K562 (cell line): ENCODE results near the gene LHB. TPM values are rescaled to one million over a fixed set of nuclear protein-coding genes. Genes with fewer than 3 reads are reported as not detected.

Experiments used
- ATF3 ChIP-seq, 2 experiments: fragments of 450-650 bp in 1 of 2; sonication (generic) in 1 of 2; formaldehyde crosslinking in 1 of 2; IDR thresholded peaks in 1 of 2; conservative IDR thresholded peaks in 1 of 2; 2 replicates each; pipeline versions ENCODE4 v1.6.1 to v1.8.1; 2016 to 2023; ENCODE audit warnings: mild to moderate bottlenecking in 2 of 2, moderate library complexity in 2 of 2, inconsistent platforms in 1 of 2, missing genetic modification reagents in 1 of 2
- BCOR ChIP-seq: fragments of 450-650 bp; IDR thresholded peaks from 2 replicates; pipeline ENCODE4 v1.6.1; 2016
- BHLHE40 ChIP-seq: IDR thresholded peaks from 2 replicates; pipeline ENCODE4 v1.6.1; 2011; ENCODE audit warnings: low read length, improper control_type of control experiment
- FOXA1 ChIP-seq: fragments of 450-650 bp; IDR thresholded peaks from 2 replicates; pipeline ENCODE4 v1.6.1; 2016; ENCODE audit warnings: mild to moderate bottlenecking, borderline replicate concordance
- FOXP1 ChIP-seq: sonication (generic); formaldehyde crosslinking; IDR thresholded peaks from 2 replicates; pipeline ENCODE4 v1.8.0; 2022; ENCODE audit warnings: mild to moderate bottlenecking, missing genetic modification reagents
- ID3 ChIP-seq, 2 experiments: fragments of 250-450 bp in 1 of 2; fragments of 450-650 bp in 1 of 2; sonication (Bioruptor Pico) in 1 of 2; IDR thresholded peaks; 2 replicates each; pipeline versions ENCODE4 v1.6.1 to v1.8.0; 2016 to 2021; ENCODE audit warnings: mild to moderate bottlenecking in 2 of 2, moderate library complexity in 2 of 2, missing compliant biosample characterization in 1 of 2, missing genetic modification characterization in 1 of 2
- POU5F1 ChIP-seq: fragments of 150-350 bp; IDR thresholded peaks from 2 replicates; pipeline ENCODE4 v1.6.1; 2014; ENCODE audit warnings: borderline replicate concordance, low read length, low read depth, mild to moderate bottlenecking; ENCODE audit not compliant: partially characterized antibody
- USF1 ChIP-seq: sonication (generic); formaldehyde crosslinking; IDR thresholded peaks from 2 replicates; pipeline ENCODE4 v1.9.0; 2022; ENCODE audit warnings: mild to moderate bottlenecking, missing genetic modification reagents
- ZMIZ1 ChIP-seq, 2 experiments: fragments of 150-350 bp in 1 of 2; IDR thresholded peaks; 2 replicates each; pipeline ENCODE4 v1.6.1; 2012 to 2016; ENCODE audit warnings: low read depth in 2 of 2, low read length in 2 of 2, mild to moderate bottlenecking in 1 of 2, moderate library complexity in 1 of 2
- ZNF282 ChIP-seq: sonication (generic); formaldehyde crosslinking; IDR thresholded peaks from 2 replicates; pipeline ENCODE4 v1.8.1; 2023; ENCODE audit warnings: missing genetic modification reagents
- polyA plus RNA-seq, 8 experiments: library from polyadenylated mRNA; depleted of rRNA in 4 of 8; stranded (reverse) in 5 of 8; unstranded in 3 of 8; fragments of >200 nt; fragmentation: Nextera tagmentation in 2 of 8; fragmentation: Illumina TruSeq in 1 of 8; extraction: Ambion mirVana in 2 of 8; extraction: Trizol in 1 of 8; gene quantifications; 2 replicates each; pipeline versions ENCODE4 v1.2.1 to v1.2.3, GENCODE V29; 2011 to 2014; ENCODE audit warnings: inconsistent platforms in 1 of 8, missing spikeins in 1 of 8
- total RNA-seq, 7 experiments: library from RNA; depleted of rRNA in 6 of 7; stranded (reverse); fragments of >200 nt in 6 of 7; fragmentation: Illumina TruSeq in 2 of 7; extraction: Trizol in 2 of 7; gene quantifications; 2 replicates each; pipeline versions ENCODE4 v1.2.1 to v1.2.3, GENCODE V29; 2011 to 2021; ENCODE audit warnings: low replicate concordance in 1 of 7
- TF ChIP-seq, protein P1 (sequence below): IDR thresholded peaks from 2 replicates; pipeline ENCODE4 v1.6.1; 2012; ENCODE audit warnings: low read depth, low read length, improper control_type of control experiment, borderline replicate concordance
- TF ChIP-seq, protein P2 (sequence below): fragments of 450-650 bp; IDR thresholded peaks from one replicate; pipeline ENCODE4 v1.6.1; 2018; ENCODE audit warnings: mild to moderate bottlenecking, moderate library complexity; ENCODE audit not compliant: partially characterized antibody
- TF ChIP-seq, protein P3 (sequence below): fragments of 450-650 bp; IDR thresholded peaks from 2 replicates; pipeline ENCODE4 v1.6.1; 2016; ENCODE audit warnings: low read depth, mild to moderate bottlenecking, moderate library complexity

The LHB gene
- total and polyA plus RNA-seq, 9 of the 15 experiments (the other 6 are each of a cell fraction or from before 2014, with no cell fraction given), result 0.54 TPM; not detected in 8

DNA sequence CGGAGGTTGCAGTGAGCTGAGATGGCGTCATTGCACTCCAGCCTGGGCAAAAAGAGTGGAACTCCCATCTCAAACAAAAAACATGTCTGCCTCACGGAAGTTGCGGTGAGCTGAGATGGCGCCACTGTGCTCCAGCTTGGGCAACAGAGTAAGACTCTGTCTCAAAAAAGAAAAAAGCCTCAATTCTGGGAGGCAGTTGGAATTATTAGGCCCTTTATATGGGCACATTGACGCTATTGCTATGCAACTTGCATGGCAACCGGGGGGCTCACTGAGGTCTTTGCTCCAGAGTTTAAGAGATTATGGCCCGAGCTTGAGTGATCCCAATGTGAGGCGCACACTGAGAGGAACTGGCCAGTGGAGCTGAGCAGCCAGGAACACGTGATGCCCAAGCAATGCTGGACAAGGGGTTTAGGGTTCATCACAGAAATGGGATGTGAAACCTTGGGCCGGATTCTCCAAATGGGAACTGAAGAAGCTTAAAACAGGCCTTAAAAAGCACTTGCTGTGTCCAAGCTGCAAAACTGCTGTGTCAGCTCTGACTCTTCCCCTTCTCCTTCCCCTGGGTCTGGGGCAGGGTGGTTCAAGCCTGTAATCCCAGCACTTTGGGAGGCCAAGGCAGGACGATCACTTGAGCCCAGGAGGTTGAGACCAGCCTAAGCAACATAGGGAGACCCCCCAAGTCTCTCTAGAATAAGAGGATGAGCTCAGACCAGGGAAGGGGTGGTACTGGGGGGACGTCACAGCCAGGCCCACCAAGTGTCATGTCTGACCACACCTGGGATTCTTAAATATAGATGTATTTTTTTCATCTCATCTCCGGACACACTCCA lies 49.3 kb downstream of the LHB start (continued):
- TF ChIP-seq, protein P1, sequence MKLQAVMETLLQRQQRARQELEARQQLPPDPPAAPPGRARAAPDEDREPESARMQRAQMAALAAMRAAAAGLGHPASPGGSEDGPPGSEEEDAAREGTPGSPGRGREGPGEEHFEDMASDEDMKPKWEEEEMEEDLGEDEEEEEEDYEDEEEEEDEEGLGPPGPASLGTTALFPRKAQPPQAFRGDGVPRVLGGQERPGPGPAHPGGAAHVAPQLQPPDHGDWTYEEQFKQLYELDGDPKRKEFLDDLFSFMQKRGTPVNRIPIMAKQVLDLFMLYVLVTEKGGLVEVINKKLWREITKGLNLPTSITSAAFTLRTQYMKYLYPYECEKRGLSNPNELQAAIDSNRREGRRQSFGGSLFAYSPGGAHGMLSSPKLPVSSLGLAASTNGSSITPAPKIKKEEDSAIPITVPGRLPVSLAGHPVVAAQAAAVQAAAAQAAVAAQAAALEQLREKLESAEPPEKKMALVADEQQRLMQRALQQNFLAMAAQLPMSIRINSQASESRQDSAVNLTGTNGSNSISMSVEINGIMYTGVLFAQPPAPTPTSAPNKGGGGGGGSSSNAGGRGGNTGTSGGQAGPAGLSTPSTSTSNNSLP, result no peak
- TF ChIP-seq FOXA1 (no peak), USF1 (peak; percentile 86), ATF3 (IDR thresholded peaks at IDR 0.05) (peak; percentile 54; the same call in 1 of the 2 replicates), ATF3 (CRISPR knock-in tag; conservative IDR thresholded peaks at IDR 0.05) (0 out of 2 replicates have a peak, but pooled peaks have one; percentile 11), BCOR (no peak), ZNF282 (CRISPR knock-in tag) (peak; percentile 88; the same call in 1 of the 2 replicates), POU5F1 (no peak), ZMIZ1 (IDR thresholded peaks at IDR 0.05; ENCODE audit: low read depth in 2 of 2, low read length in 2 of 2) (peak in 1 of 2 experiments; percentile 59; a peak in 1 of 4 replicates), ID3 (CRISPR knock-in tag; IDR thresholded peaks at IDR 0.05) (no peak), ID3 (tag; IDR thresholded peaks at IDR 0.05) (no peak), BHLHE40 (peak; percentile 39; the same call in 1 of the 2 replicates), FOXP1 (peak; percentile 69; the same call in 1 of the 2 replicates)
- TF ChIP-seq, protein P2, sequence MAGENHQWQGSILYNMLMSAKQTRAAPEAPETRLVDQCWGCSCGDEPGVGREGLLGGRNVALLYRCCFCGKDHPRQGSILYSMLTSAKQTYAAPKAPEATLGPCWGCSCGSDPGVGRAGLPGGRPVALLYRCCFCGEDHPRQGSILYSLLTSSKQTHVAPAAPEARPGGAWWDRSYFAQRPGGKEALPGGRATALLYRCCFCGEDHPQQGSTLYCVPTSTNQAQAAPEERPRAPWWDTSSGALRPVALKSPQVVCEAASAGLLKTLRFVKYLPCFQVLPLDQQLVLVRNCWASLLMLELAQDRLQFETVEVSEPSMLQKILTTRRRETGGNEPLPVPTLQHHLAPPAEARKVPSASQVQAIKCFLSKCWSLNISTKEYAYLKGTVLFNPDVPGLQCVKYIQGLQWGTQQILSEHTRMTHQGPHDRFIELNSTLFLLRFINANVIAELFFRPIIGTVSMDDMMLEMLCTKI, result no peak
- TF ChIP-seq, protein P3, sequence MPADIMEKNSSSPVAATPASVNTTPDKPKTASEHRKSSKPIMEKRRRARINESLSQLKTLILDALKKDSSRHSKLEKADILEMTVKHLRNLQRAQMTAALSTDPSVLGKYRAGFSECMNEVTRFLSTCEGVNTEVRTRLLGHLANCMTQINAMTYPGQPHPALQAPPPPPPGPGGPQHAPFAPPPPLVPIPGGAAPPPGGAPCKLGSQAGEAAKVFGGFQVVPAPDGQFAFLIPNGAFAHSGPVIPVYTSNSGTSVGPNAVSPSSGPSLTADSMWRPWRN, result 0 out of 2 replicates have a peak, but pooled peaks have one; percentile 20
